ENCODE measurements around the gene SHTN1. TPM values are rescaled to one million over a fixed set of nuclear protein-coding genes. Genes with fewer than 3 reads are reported as not detected.

SHTN1 gene
- total and polyA plus RNA-seq, 7 donors, result 0.17 to 3.2 (median 0.78) TPM

DNA sequence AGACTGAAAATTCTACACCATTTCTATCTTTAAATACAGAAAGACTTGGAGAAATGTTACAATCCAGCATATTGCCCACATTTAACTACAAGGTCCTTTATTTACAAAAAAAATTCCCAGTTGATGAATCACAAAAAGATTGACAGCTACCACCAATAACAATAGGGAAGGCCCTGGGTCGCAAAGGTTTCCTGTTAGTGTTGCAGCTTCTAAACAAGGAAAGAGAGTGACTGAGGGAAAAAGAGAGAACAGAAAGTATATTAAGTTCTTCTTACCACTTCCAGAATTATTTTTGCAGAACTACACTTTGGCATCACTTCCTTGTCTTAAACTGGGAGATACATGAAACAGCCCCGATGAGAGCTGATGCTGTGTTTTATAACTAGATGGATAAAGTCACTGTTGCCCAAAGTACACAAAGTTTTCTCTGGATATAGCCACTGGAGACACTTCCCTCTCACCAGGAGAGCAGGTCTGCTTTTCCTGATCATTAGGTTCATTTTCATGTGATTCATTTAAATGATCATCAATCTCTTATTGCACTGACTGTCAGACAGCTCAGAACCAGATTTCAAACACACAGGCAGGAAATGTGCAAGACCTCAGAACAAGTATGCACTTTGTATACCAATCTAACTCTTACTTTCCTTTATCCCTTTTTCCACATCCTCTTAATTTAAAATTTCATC lies 57.0 kb downstream of the SHTN1 start:
- ATAC-seq (no peak), DNase-seq (no peak)
- no peak overlapping the region for H3K27ac ChIP-seq
- H3K4me3 ChIP-seq, result no peak overlapping the region
- no peaks in the 10 kb centered on the region for H3K9me3 ChIP-seq
- WGBS, 3 donors, result 65 to 77% (median 66%) methylated on average over 2 of the region's 2 CpGs
- intact Hi-C loops (cut with DNase I), result no loop called here
- no peaks in the 10 kb centered on the region for H3K4me1 ChIP-seq
- no peaks in the 10 kb centered on the region for H3K36me3 ChIP-seq (ENCODE audit: insufficient read depth in 1 of 2, low read depth in 1 of 2)
- TF ChIP-seq, protein P1, sequence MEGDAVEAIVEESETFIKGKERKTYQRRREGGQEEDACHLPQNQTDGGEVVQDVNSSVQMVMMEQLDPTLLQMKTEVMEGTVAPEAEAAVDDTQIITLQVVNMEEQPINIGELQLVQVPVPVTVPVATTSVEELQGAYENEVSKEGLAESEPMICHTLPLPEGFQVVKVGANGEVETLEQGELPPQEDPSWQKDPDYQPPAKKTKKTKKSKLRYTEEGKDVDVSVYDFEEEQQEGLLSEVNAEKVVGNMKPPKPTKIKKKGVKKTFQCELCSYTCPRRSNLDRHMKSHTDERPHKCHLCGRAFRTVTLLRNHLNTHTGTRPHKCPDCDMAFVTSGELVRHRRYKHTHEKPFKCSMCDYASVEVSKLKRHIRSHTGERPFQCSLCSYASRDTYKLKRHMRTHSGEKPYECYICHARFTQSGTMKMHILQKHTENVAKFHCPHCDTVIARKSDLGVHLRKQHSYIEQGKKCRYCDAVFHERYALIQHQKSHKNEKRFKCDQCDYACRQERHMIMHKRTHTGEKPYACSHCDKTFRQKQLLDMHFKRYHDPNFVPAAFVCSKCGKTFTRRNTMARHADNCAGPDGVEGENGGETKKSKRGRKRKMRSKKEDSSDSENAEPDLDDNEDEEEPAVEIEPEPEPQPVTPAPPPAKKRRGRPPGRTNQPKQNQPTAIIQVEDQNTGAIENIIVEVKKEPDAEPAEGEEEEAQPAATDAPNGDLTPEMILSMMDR (IDR thresholded peaks at IDR 0.05), result no peak
- H3K27me3 ChIP-seq (ENCODE audit: insufficient read depth in 3 of 3, low read length in 2 of 3), result no peaks in the 10 kb centered on the region

DNA sequence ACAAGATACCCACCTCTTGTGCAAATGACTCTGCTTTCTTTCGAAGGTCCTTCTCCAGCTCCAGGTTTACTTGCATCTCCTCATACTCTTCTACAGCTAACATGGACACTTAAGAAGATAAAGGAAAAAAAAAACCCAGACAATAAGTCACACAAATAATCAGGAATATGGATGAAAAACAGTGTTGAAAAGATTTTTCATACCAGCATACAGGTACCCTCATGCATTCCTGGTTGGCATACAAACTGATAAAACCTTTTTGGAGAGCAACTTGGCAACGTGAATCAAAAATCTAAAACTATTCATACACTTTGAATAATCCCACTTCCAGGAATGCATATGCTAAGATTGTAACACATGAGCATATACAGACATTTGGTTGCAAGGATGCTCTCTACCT lies 60.1 kb downstream of the SHTN1 start:
- H3K4me1 ChIP-seq, result no peaks in the 10 kb centered on the region
- DNase-seq (no peak), ATAC-seq (no peak)
- intact Hi-C loops (cut with DNase I), result no loop called here
- no peak overlapping the region for H3K4me3 ChIP-seq
- TF ChIP-seq, protein P1 (IDR thresholded peaks at IDR 0.05), result no peak
- H3K27me3 ChIP-seq (ENCODE audit: insufficient read depth in 3 of 3, low read length in 2 of 3), result no peaks in the 10 kb centered on the region
- WGBS, 3 donors, result 89 to 97% (median 91%) methylated on average over 2 of the region's 2 CpGs
- no peaks in the 10 kb centered on the region for H3K9me3 ChIP-seq
- no peaks in the 10 kb centered on the region for H3K36me3 ChIP-seq (ENCODE audit: insufficient read depth in 1 of 2, low read depth in 1 of 2)
- no peak overlapping the region for H3K27ac ChIP-seq

DNA sequence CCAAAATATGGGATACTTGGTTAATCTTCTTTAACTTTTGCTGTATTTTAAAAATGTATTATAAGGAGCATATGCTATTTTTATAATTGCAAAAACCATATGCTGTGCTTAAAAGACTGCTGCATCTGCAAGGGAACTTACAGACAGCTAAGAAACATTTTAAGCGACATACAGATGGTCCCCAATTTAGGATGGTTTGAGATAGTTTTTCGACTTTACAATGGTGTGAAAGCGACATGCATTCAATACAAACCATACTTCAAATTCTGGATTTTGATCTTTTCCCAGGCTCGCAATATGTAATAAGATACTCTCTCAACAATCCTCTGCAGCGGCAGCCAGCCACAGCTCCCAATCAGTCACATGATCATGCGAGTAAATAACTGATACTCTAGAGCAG lies 73.2 kb downstream of the SHTN1 start:
- DNase-seq (no peak), ATAC-seq (no peak)
- WGBS, 3 donors, result 61 to 66% (median 66%) methylated on average over 6 of the region's 6 CpGs
- intact Hi-C loops (cut with DNase I), result no loop called here
- H3K9me3 ChIP-seq, result no peaks in the 10 kb centered on the region
- H3K4me3 ChIP-seq, result no peak overlapping the region
- no peaks in the 10 kb centered on the region for H3K27me3 ChIP-seq (ENCODE audit: insufficient read depth in 3 of 3, low read length in 2 of 3)
- H3K36me3 ChIP-seq (ENCODE audit: insufficient read depth in 1 of 2, low read depth in 1 of 2), result no peaks in the 10 kb centered on the region
- no peaks in the 10 kb centered on the region for H3K4me1 ChIP-seq
- no peak overlapping the region for H3K27ac ChIP-seq
- TF ChIP-seq, protein P1 (IDR thresholded peaks at IDR 0.05), result no peak

DNA sequence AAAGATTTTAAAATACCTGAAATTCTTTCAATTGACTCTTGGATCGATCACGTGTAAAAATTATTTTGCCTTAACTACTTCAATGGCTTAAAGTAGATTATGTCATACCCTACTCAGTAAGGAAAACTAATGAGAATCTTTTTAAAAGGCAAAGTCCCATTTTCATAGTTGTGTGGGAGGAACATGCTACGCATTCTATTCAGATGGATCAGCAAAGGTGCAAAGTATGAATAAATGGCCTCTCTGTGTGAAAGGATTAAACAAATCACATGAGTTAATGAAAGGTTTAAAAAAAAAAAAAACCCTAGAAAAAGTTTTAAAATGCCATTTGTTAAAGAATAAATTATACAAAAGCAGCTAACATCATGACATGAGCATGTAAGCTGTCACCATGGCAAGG lies 78.6 kb downstream of the SHTN1 start:
- DNase-seq (no peak), ATAC-seq (no peak)
- WGBS, 3 donors, result 75 to 88% (median 87%) methylated on average over 3 of the region's 3 CpGs
- Histone ChIP-seq H3K9me3 (no peaks in the 10 kb centered on the region), H3K4me1 (no peaks in the 10 kb centered on the region), H3K27ac (no peak overlapping the region), H3K36me3 (ENCODE audit: insufficient read depth in 1 of 2, low read depth in 1 of 2) (no peaks in the 10 kb centered on the region), H3K27me3 (ENCODE audit: insufficient read depth in 3 of 3, low read length in 2 of 3) (no peaks in the 10 kb centered on the region), H3K4me3 (no peak overlapping the region)
- TF ChIP-seq, protein P1 (IDR thresholded peaks at IDR 0.05), result no peak
- intact Hi-C loops (cut with DNase I), result no loop called here

DNA sequence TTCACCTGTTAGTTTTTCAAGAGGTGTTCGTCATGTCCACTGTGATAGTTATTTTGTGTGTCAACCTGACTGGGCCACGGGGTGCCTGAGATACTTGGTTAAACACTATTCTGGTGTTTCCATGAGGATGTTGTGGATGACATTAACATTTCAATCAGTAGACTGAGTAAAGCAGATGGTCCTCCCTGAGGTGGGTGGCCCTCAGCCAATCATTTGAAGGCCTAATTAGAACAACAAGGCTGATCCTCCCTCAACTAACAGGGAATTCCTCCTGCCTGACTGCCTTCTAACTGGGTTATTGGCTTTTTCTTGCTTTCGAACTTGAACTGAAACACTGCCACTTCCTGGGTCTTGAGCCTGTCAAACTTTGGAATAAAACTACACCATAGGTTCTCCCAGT lies 79.9 kb downstream of the SHTN1 start:
- no peaks in the 10 kb centered on the region for H3K36me3 ChIP-seq (ENCODE audit: insufficient read depth in 1 of 2, low read depth in 1 of 2)
- no peak for ATAC-seq
- H3K27ac ChIP-seq, result no peak overlapping the region
- TF ChIP-seq, protein P1 (IDR thresholded peaks at IDR 0.05), result no peak
- no peaks in the 10 kb centered on the region for H3K9me3 ChIP-seq
- intact Hi-C loops (cut with DNase I), result no loop called here
- DNase-seq, result no peak
- WGBS, 3 donors, result 88 to 93% (median 92%) methylated on average over 3 of the region's 3 CpGs
- H3K27me3 ChIP-seq (ENCODE audit: insufficient read depth in 3 of 3, low read length in 2 of 3), result no peaks in the 10 kb centered on the region
- no peak overlapping the region for H3K4me3 ChIP-seq
- H3K4me1 ChIP-seq, result no peaks in the 10 kb centered on the region
